ENCODE results near the gene GSTK1.
"Not testable (repeated sequence)": the region's sequence is repeated elsewhere in the genome, so short reads cannot be mapped to it uniquely, and the experiment has no call there.

The GSTK1 gene

DNA sequence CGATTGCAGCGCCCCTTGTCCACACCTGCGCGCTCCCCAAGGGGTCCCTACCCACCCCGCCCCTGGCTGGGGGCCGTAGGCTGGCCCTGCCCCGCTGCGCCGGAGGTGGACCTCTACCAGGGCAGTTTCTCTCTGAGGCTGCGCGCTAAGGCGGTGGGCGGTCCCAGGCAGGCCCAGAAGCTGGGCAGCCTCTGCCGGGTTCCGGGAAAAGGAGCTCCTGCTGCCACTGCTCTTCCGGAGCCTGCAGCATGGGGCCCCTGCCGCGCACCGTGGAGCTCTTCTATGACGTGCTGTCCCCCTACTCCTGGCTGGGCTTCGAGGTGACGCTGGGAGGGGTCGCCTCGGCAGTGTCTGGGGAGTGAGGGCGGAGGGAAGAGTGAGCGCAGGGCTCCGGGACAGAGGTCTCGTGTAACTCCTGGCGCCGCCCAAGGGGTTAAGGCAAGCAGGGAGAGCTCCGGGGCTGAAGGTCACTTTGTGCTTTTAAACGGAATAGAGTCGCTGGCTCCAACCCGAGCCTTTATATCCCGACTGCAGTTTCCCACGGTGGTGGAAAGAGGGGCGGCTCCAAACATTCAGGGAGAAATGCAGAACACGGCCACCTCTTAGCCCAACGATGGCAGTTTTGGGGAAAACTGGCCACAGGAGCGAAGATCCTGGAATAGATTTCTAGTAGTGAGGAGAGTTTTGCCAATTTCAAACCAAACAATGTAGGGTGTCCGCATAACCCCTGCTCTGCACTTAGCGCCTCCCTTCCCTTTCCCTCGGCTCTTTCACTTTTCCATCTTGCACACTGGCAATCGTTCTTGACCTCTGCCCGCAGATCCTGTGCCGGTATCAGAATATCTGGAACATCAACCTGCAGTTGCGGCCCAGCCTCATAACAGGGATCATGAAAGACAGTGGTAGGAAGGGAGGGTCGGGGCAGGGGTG is at the start of gene GSTK1:
GSTK1 (plus strand) TSS at position 176 of the 930 bp plus-strand sequence; CDS start at position 249, 73 bp downstream.
- no peak for FAIRE-seq

DNA sequence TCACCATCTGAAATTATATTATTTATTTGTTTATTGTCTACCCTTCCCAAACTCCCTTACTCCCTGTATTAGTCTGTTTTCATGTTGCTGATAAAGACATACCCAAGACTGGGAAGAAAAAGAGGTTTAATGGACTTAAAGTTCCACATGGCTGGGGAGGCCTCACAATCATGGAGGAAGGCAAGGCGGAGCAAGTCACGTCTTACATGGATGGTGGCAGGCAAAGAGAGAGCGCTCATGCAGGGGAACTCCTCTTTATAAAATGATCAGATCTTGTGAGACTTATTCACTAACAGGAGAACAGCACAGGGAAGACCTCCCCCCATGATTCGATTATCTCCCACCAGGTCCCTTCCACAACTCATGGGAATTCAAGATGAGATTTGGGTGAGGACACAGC is 49.8 kb upstream of the GSTK1 start:
- FAIRE-seq = not testable (repeated sequence)

DNA sequence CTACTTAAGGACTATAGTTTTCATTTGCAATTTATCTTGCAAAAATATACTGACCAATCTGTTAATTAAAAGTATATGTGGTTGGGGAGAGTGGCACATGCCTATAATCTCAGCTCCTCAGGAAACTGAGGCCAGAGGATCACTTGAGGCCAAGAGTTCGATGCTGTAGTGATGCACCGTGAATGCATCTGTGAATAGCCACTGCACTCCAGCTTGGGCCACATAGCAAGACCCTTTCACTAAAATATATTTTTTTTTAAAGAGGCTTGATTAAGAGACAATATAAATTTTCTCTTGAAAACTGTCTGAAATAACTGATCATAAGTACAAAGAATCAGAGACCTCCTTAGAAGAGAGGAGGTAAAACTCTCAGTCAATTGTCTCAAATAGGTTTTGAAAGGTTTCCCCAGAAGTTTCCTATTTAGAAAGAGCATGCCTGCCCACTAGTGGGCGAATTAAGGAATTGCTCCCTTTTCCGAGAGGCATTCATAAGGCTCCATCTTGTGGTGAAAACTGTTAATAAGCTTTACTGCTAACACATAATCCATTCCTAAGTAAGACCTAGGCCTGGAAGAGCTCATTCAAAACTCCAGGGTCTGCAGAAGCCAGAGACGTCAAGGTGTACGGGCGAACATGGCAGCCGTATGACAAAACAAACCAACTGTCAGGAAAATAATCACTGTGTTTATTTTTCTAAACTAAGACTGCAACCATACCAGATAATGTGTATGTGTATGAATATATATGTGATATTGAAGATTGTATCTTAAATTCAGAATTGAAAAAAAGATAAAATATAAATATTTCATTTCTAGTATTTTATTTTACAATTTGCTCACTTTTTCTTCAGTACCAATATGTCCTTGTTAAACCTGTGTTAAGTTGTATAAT is 48.2 kb upstream of the GSTK1 start:
- FAIRE-seq = peak; percentile 98

DNA sequence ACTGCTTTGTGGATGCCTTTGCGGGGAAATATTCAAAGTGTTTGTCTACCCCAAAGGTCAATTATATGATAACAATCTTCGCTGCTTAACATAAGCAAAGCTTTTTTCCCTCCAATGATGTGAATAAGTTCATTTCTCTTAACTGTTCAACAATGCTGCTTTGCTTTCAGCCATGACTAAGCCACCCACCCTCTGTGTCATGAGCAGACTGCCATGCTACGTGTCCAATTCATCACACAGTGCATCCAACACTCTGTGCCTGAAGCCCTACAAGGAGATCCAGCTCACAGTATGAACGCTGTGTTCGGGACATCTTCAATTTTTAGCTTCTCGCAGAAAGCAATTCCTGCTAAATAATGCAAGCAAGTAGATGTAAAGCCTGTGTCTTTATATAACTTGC is 47.1 kb upstream of the GSTK1 start:
- FAIRE-seq = no peak

DNA sequence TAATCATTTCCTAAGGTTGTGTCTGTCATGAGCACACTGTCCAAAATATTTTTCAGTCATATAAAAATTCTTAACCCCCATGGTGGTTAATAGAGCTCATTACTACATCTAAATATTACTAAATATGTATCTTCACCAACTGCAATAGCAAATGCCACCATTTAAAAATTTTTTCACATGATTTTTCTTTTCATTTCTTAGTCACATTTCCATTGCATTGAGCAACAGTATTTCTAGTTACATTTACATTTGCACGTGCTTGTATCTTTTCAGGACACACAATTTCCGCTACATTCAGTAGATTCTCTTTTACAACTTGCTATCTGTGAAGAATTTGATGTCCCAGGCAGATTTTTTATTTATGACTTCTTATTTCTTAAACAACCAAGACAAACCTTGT is 46.6 kb upstream of the GSTK1 start:
- FAIRE-seq = no peak

DNA sequence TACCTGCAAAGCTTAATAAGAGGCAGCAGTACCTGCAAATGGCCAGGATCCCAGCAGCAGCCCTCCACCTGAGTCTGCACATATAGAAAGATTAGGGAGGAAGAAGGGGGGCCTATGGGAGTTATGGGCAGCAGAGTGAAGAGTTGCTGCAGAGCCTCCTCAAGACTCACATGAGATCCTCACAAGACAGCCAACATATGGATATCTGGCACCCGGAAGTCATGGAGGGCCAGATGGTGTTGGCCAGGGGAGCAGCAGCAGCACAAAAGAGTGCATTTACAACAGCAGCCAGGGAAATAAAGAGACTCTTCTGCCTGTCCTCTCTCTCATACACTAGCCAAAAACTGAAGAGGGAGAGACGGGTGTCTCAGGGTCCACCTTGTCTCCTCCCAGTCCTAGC is 45.4 kb upstream of the GSTK1 start:
- no peak for FAIRE-seq

DNA sequence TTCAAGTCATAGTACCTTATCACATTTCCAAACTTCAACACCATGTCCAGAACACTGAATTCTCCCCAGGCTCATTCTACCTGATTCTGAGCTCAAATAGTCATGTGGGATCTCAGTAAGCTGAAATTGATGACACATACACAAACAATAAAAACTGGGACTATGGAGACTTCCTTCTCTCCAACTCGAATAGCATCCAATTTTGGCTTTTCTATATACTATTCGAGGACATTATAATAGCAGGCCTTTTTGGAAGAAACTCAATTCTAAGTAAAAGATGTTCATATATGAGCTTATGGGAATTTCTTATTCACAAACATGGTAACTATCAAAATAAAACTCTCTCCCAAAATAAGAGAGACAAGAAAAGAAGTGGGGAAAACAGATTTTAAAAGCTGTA is 42.0 kb upstream of the GSTK1 start:
- no peak for FAIRE-seq

DNA sequence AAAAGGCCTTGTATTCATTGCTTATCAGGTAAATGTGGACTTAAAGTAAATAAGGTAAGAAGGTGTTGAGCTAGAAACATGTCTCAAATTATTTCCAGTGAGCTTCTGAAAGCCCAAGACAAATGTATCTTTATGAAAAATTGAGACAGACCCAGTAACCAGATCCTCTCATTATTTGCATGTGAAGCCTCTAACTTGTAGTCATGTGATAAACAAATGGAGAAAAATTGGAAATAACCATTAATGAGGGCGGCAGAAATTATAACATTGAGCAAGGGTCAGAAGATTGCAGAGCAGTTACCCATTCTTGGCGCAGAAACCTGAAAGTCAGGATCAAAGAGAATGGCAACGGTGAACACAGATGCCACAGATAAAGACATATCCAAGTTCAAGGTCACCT is 41.5 kb upstream of the GSTK1 start, which contains the start of gene TAS2R40:
TAS2R40 (plus strand) TSS at position 301 of the 400 bp plus-strand sequence; CDS start at position 343, 42 bp downstream.
- FAIRE-seq = no peak

DNA sequence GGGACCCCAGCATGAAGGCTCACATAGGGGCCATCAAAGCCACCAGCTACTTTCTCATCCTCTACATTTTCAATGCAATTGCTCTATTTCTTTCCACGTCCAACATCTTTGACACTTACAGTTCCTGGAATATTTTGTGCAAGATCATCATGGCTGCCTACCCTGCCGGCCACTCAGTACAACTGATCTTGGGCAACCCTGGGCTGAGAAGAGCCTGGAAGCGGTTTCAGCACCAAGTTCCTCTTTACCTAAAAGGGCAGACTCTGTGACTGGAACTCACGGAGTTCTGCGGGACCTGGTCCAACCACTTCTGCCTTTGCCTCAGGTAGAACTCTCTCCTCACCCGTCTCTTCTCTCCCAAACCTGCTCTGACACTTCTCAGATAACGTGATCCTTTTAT is 40.5 kb upstream of the GSTK1 start:
- no peak for FAIRE-seq

DNA sequence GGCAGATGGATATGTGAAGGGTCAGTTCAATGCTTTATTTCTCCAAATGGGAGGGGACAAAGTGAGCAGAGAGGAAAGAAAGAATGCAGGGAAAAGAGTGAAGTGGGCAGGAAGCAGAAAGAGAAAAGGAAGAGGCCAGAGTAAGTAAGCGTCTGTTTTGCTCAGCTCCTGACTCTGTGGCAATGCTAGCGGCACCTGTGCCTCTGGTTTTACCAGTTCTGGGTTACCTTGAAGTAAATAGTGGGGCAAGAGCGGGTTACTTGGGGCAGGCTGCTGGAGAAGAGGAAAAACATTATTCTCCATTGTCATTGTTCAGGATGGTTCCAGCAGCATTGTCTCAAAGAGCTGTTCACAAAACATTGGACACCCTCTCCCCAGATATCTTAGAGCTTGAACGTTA is 39.5 kb upstream of the GSTK1 start:
- no peak for FAIRE-seq

DNA sequence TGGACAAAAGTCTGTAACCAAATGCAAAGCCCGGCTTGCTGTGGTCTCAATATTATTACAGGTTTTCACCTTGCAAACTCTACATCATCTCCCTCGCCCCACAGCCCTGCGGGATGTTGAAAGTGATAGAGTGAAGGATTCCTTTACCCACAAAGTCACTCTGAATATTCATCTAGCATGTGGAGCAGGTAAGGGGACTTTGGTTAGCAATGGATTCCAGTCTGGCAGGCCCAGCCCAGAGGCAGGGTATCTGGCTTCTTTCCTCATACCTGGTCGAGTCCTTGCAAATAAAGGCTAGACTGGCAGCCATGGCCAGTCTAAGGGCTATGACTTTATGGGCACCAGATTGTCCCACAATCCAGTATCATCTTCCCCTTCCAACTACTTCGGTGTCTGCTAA is 38.2 kb upstream of the GSTK1 start:
- no peak for FAIRE-seq

DNA sequence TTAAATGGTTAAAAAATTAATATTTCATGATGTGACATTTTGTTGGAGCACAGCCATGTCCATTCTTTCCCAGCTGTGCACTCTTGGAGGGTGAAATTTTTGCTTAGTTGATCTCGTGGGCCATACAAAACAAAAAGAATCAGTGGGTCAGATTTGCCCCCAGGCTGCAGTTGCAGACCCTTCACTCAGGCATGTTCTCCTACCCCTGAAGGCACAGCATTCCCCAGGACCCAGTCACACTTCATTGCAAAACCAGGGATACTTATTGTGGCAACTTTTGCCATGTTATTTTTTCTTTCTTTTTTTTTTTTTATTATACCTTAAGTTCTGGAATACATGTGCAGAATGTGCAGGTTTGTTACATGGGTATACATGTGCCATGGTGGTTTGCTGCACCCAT is 35.4 kb upstream of the GSTK1 start:
- no peak for FAIRE-seq

DNA sequence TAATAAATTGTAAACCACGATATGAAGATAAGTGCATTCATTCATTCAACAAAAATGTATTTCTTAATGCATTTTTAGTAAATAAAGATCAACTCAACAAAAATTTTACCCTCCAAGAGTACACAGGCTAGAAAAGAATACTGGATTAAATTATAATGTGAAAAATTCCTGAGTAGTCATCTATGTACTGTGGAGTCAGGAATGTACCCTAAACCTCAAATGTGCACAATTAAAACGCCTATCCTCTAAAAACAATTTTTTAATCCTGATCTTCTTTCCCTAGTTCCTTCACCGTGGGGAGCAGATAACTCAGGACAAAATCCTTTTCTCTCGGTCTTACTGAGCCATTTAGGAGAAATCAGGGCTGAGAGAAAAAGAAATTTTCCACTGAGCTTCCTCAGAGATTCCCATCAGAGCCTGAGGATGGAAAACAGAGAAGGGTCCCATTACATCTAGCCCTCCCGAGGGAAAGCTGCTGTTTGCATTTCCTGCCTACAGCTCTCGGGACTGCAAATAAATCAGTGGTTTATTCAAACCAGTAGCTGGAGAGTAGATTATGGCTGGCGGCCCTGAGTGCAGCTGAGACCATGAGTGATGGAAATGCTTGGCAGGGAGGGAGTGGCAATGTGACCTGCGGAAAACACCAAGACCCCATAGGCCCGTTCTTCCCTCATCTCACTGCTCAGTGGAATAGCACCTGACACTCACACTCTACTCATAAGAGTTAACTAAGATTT is 34.0 kb upstream of the GSTK1 start:
- FAIRE-seq = no peak

DNA sequence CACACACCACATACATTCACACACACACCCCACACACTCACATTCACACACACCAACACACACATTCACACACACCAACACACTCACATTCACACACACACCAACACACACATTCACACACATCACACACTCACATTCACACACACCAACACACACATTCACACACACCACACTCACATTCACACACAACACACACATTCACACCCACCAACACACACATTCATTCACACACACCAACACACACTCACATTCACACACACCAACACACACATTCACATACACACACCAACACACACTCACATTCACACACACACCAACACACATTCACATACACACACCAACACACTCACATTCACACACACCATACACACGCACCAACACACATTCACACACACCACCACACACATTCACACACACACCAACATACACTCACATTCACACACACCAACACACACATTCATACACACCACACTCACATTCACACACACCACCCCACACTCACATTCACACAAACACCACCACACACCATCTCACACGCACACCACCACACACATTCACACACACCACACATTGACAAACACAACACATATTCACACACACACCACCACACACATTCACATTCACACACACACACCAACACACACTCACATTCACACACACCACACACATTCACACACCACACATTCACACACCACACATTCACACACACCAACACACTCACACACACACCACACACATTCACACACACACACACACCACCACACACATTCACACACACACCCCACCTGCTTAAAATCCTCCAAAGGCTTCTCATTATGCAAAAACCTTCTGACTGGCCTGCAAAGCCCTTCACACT is 32.4 kb upstream of the GSTK1 start:
- FAIRE-seq = no peak

DNA sequence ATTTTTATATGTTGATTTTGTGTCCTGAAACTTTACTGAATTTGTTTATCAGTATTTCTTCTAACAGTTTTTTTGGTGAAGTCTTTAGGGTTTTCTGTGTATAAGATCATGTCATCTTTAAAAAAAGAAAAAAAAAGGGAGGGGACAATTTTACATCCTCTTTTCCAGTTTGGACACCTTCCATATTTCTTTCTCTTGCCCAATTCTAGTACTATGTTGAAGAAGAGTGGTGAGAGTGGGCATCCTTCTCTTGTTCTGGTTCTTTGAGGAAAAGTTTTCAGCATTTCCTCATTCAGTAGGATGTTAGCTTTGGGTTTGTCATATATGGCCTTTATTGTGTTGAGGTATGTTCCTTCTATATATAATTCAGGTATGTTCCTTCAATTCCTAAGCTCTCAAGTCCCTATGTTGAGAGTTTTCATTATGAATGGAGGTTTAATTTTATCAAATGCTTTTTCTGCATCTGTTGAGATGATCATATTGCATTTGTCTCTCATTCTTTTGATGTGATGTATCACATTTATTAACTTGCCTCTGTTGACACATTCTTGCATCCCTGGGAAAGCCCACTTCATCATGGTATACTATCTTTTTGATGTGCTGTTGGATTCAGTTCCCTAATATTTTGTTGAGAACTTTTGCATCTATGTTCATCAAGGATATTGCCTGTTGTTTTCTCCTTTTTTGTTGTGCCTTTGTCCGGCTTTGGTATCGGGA is 29.3 kb upstream of the GSTK1 start:
- no peak for FAIRE-seq

DNA sequence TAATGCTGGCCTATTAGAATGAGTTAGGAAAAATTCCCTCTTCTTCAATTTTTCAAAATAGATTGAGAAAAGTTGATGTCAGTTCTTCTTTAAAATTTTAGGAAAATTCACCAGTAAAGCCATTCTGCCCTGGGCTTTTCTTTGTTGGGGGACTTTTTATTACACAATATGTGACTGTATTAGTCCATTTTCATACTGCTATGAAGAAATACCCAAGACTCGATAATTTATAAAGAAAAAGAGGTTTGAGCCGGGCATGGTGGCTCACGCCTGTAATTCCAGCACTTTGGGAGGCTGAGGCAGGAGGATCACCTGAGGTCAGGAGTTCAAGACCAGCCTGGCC is 28.7 kb upstream of the GSTK1 start:
- FAIRE-seq = no peak

DNA sequence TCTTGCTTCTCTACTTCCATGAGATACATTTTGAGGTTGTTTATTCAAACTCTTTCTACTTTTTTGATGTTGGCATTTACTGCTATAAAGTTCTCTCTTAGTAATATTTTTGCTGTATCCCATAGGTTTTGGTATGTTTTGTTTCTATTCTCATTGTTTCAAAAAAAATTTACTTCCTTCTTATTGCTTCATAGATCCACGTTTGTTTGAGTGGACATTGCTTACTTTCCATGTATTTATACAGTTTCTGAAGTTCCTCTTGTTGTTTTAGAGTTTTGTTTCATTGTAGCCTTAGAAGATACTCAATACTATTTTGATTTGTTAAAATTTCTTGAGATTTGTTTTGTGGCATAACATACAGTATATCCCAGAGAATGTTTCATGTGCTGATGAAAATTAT is 27.7 kb upstream of the GSTK1 start:
- no peak for FAIRE-seq

DNA sequence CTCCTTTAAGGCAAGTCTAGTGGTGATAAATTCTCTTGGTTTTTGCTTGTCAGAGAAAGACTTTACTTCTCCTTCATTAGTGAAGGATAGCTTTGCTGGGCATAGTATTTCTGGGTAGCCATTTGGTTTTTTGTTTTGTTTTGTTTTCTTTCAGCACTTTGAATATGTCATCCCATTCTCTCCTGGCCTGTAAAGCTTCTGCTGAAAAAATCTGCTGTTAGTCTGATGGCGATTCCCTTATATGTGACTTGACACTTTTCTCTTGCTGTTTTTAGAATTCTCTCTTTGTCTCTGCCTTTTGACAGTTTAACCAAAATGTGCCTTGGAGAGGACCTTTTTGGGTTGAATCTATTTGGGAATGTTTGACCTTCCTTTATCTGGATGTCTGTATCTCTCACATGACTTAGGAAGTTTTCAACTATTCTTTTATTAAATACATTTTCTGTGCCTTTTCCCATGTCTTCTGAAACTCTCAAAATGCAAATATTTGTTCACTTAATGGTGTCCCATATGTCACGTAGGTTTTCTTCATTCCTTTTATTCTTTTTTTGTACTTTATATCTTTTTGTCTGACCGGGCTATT is 26.7 kb upstream of the GSTK1 start:
- no peak for FAIRE-seq

DNA sequence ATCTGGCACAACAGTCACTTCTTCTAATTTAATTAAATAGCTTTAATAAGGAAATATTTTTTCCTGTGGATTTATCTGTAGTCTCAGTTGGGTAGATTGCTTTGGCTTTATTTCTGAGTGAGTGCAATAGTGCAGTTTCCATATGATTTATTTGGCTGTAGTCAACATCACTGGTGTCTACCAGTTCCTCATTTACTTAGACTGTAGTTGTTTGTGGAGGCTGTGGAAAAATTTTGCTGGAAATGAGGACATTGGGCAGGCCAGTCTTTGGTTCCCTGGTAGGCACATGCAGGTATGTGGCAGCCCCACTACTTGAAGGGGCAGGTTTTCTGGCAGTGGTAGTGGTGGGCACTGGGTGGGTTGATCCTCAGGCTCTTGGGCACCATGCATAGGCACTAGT is 25.9 kb upstream of the GSTK1 start:
- FAIRE-seq = no peak

DNA sequence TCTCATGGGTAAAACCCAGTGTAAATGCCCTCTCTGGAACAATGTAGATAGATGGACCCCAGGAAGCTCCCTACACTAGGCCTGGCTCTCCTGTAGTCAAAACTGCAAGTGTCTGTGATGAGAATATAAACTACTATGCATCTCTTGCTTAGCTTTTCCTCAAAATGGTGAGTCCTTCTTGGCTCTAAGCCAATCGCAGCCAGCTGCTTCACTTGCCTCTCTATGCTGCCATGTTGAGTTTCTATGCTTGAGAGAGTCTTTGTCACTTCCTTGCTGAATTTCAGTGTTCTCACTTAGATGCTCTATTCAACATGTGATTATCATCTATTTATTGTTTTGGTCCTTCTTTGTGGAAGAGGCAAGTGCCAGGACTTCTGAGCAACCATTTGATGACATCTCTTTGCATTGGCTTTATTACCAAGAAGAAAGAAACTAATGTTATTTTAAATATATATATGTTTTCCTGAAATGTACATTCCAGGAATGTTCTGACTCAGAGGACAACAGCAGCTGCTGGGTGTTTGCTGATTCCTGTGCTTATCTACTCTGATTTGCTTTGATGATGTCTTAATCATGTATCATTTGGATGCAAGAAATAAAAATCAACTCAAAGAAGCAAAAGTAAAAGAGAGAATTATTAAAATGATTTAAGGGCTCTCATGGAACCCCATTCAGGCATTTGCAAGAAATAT is 24.8 kb upstream of the GSTK1 start:
- FAIRE-seq = no peak

Measured in A204.1 (cell line).